Peyer's patch (tissue), 4 donors: ENCODE results near the gene MECP2.

ENCODE experiments used
- CTCF ChIP-seq, 6 experiments: fragments of 450-650 bp in 4 of 6; fragments of 200-600 bp in 2 of 6; sonication (generic) in 1 of 6; IDR thresholded peaks; one replicate each; pipeline ENCODE4 v1.5.1; 2017 to 2019; ENCODE audit warnings: antibody characterized with exemption in 6 of 6, mild to moderate bottlenecking in 3 of 6, moderate library complexity in 1 of 6
- POLR2A ChIP-seq, 2 donors: fragments of 450-650 bp; IDR thresholded peaks; one replicate each; pipeline ENCODE4 v1.5.1; 2017; ENCODE audit warnings: antibody characterized with exemption in 2 of 2, mild to moderate bottlenecking in 2 of 2, moderate library complexity in 2 of 2

- TF ChIP-seq CTCF (IDR thresholded peaks at IDR 0.05) (peak in 1 of 6 experiments; percentile 11), POLR2A (IDR thresholded peaks at IDR 0.05) (no peak)
Measured at GRCh38 chrX:153973127-153974002, 124.2 kb downstream of the MECP2 start.
